Fibroblast of lung (primary cell): ENCODE measurements around the gene XXYLT1.

ENCODE experiments used
- CTCF ChIP-seq, 2 donors: IDR thresholded peaks in 1 of 2; conservative IDR thresholded peaks in 1 of 2; 1 replicate in 1 of 2; 2 replicates in 1 of 2; pipeline ENCODE4 v1.5.1; 2011 to 2012; ENCODE audit warnings: low read length in 2 of 2, control low read depth in 1 of 2, inconsistent platforms in 1 of 2, low read depth in 1 of 2, mild to moderate bottlenecking in 1 of 2
- EZH2 ChIP-seq: IDR thresholded peaks from 2 replicates; pipeline ENCODE4 v1.5.1; 2012; ENCODE audit warnings: low read length, control low read depth, mild to moderate bottlenecking; ENCODE audit errors: missing control alignments

- TF ChIP-seq CTCF (conservative IDR thresholded peaks at IDR 0.05 in 1 of 2, IDR thresholded peaks at IDR 0.05 in 1 of 2; ENCODE audit: low read depth in 1 of 2, low read length in 2 of 2) (no peak), EZH2 (no peak)
Observed at GRCh38 chr3:195209847-195210265, 61.1 kb downstream of the XXYLT1 start.
